Glutamatergic neuron (in vitro differentiated cells): Measurements from ENCODE around the gene SOX10. TPM values are rescaled to one million over a fixed set of nuclear protein-coding genes. Genes with fewer than 3 reads are reported as not detected.

Source experiments
- DNase-seq: peaks from one replicate; pipeline ENCODE4 v3.0.0; 2022
- H3K27ac Mint-ChIP-seq: one replicate; pipeline ENCODE4 v1.8.0; 2020; ENCODE audit warnings: mild to moderate bottlenecking, mixed read lengths, inconsistent platforms; ENCODE audit not compliant: unreplicated experiment
- H3K27me3 Mint-ChIP-seq: one replicate; pipeline ENCODE4 v1.8.0; 2020; ENCODE audit warnings: mild to moderate bottlenecking, moderate library complexity, mixed read lengths, inconsistent platforms; ENCODE audit not compliant: unreplicated experiment
- H3K36me3 Mint-ChIP-seq: one replicate; pipeline ENCODE4 v1.8.0; 2020; ENCODE audit warnings: mild to moderate bottlenecking, mixed read lengths, inconsistent platforms; ENCODE audit not compliant: unreplicated experiment
- H3K4me1 Mint-ChIP-seq: one replicate; pipeline ENCODE4 v1.8.0; 2020; ENCODE audit warnings: mild to moderate bottlenecking, low read depth, mixed read lengths, inconsistent platforms; ENCODE audit not compliant: unreplicated experiment
- H3K4me3 Mint-ChIP-seq: one replicate; pipeline ENCODE4 v1.8.0; 2020; ENCODE audit warnings: mild to moderate bottlenecking, mixed read lengths, inconsistent platforms; ENCODE audit not compliant: unreplicated experiment
- H3K9me3 Mint-ChIP-seq: one replicate; pipeline ENCODE4 v1.8.0; 2020; ENCODE audit warnings: mild to moderate bottlenecking, moderate library complexity, mixed read lengths, inconsistent platforms; ENCODE audit not compliant: unreplicated experiment
- total RNA-seq: library from RNA; stranded (reverse); fragmentation: NEBNext Ultra II Directional; extraction: Animal tissue kit (Norgen Biotek cat#: 25700); gene quantifications from one replicate; pipeline ENCODE4 v1.2.1, GENCODE V29; 2021; ENCODE audit not compliant: unreplicated experiment
- TF ChIP-seq, protein P1 (sequence below): fragments of 200-600 bp; sonication (generic); IDR thresholded peaks from one replicate; pipeline ENCODE4 v1.5.0; 2021; ENCODE audit not compliant: partially characterized antibody, unreplicated experiment

Gene SOX10
- total RNA-seq, 1 donor from 2014 or later, result not detected

- TF ChIP-seq, protein P1, sequence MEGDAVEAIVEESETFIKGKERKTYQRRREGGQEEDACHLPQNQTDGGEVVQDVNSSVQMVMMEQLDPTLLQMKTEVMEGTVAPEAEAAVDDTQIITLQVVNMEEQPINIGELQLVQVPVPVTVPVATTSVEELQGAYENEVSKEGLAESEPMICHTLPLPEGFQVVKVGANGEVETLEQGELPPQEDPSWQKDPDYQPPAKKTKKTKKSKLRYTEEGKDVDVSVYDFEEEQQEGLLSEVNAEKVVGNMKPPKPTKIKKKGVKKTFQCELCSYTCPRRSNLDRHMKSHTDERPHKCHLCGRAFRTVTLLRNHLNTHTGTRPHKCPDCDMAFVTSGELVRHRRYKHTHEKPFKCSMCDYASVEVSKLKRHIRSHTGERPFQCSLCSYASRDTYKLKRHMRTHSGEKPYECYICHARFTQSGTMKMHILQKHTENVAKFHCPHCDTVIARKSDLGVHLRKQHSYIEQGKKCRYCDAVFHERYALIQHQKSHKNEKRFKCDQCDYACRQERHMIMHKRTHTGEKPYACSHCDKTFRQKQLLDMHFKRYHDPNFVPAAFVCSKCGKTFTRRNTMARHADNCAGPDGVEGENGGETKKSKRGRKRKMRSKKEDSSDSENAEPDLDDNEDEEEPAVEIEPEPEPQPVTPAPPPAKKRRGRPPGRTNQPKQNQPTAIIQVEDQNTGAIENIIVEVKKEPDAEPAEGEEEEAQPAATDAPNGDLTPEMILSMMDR, result no peak
- no peaks in the 10 kb centered on the region for H3K4me1 Mint-ChIP-seq
- H3K36me3 Mint-ChIP-seq, result no peaks in the 10 kb centered on the region
- no peak for DNase-seq
- no peaks in the 10 kb centered on the region for H3K9me3 Mint-ChIP-seq
- no peak overlapping the region for H3K27ac Mint-ChIP-seq
- no peak overlapping the region for H3K4me3 Mint-ChIP-seq
- peaks cover 3% of the 10 kb centered on the region for H3K27me3 Mint-ChIP-seq
These were observed 6.5 kb upstream of the SOX10 start for GRCh38 chr22:37990862-37991261.

GRCh38 chr22:37990301-37990700 lies 5.9 kb upstream of the SOX10 start:
- H3K27me3 Mint-ChIP-seq, result peaks cover 9% of the 10 kb centered on the region
- no peak for DNase-seq
- no peaks in the 10 kb centered on the region for H3K4me1 Mint-ChIP-seq
- no peaks in the 10 kb centered on the region for H3K36me3 Mint-ChIP-seq
- H3K4me3 Mint-ChIP-seq, result no peak overlapping the region
- no peaks in the 10 kb centered on the region for H3K9me3 Mint-ChIP-seq
- TF ChIP-seq, protein P1, result no peak
- H3K27ac Mint-ChIP-seq, result no peak overlapping the region

GRCh38 chr22:37989146-37990045 lies 5.0 kb upstream of the SOX10 start:
- TF ChIP-seq, protein P1, result no peak

GRCh38 chr22:37986371-37986770 lies 2.0 kb upstream of the SOX10 start:
- Mint-ChIP-seq H3K27ac (no peak overlapping the region), H3K9me3 (peaks cover 1% of the 10 kb centered on the region), H3K36me3 (no peaks in the 10 kb centered on the region), H3K27me3 (peaks cover 15% of the 10 kb centered on the region), H3K4me3 (no peak overlapping the region), H3K4me1 (no peaks in the 10 kb centered on the region)
- DNase-seq, result no peak
- TF ChIP-seq, protein P1, result no peak

More at GRCh38 chr22:37989146-37990045, 5.0 kb upstream of the SOX10 start:
- no peaks in the 10 kb centered on the region for H3K9me3 Mint-ChIP-seq
- no peaks in the 10 kb centered on the region for H3K36me3 Mint-ChIP-seq
- H3K27ac Mint-ChIP-seq, result no peak overlapping the region
- no peak overlapping the region for H3K4me3 Mint-ChIP-seq
- H3K4me1 Mint-ChIP-seq, result no peaks in the 10 kb centered on the region
- no peak for DNase-seq
- H3K27me3 Mint-ChIP-seq, result peaks cover 10% of the 10 kb centered on the region

- Mint-ChIP-seq H3K9me3 (peaks cover 1% of the 10 kb centered on the region), H3K27ac (no peak overlapping the region), H3K4me1 (no peaks in the 10 kb centered on the region), H3K4me3 (no peak overlapping the region), H3K36me3 (no peaks in the 10 kb centered on the region), H3K27me3 (peaks cover 15% of the 10 kb centered on the region)
- TF ChIP-seq, protein P1, result no peak
- DNase-seq, result no peak
These were observed 1.5 kb upstream of the SOX10 start for GRCh38 chr22:37985751-37986281.
